Small intestine (tissue), 7 donors: Measurements from ENCODE around the gene NPIPB9. TPM values are rescaled to one million over a fixed set of nuclear protein-coding genes. Genes with fewer than 3 reads are reported as not detected.
"Not testable (repeated sequence)": the region's sequence is repeated elsewhere in the genome, so short reads cannot be mapped to it uniquely, and the experiment has no call there.

Experiments used
- DNase-seq, 2 donors: peaks; one replicate each; pipeline versions ENCODE4 v3.0.0 to v3.0.0-alpha.2; 2013
- FAIRE-seq: peaks from 2 replicates; lab custom pipeline; 2012; peaks lifted over from hg19 to GRCh38; lab: Jason Lieb, UNC
- H3K27ac ChIP-seq, 3 donors: one replicate each; pipeline ENCODE4 v1.5.1; 2013; ENCODE audit warnings: low read length in 2 of 3, mild to moderate bottlenecking in 2 of 3, control low read depth in 1 of 3, inconsistent platforms in 1 of 3, low read depth in 1 of 3, moderate library complexity in 1 of 3
- H3K27me3 ChIP-seq, 3 donors: one replicate each; pipeline ENCODE4 v1.6.1; 2013; ENCODE audit warnings: low read length in 3 of 3, inconsistent platforms in 1 of 3; ENCODE audit not compliant: control insufficient read depth in 3 of 3, insufficient read depth in 3 of 3
- H3K36me3 ChIP-seq, 3 donors: one replicate each; pipeline ENCODE4 v1.6.1; 2013; ENCODE audit warnings: low read length in 3 of 3, inconsistent platforms in 1 of 3, low read depth in 1 of 3, mild to moderate bottlenecking in 1 of 3, moderate library complexity in 1 of 3; ENCODE audit not compliant: control insufficient read depth in 3 of 3, insufficient read depth in 2 of 3
- H3K4me1 ChIP-seq, 3 donors: one replicate each; pipeline ENCODE4 v1.6.1; 2013; ENCODE audit warnings: low read length in 2 of 3, inconsistent platforms in 1 of 3, low read depth in 1 of 3, mild to moderate bottlenecking in 1 of 3, moderate library complexity in 1 of 3; ENCODE audit not compliant: control insufficient read depth in 3 of 3, insufficient read depth in 2 of 3
- H3K4me3 ChIP-seq, 3 donors: one replicate each; pipeline ENCODE4 v1.5.1; 2013; ENCODE audit warnings: low read length in 3 of 3, control low read depth in 1 of 3, inconsistent platforms in 1 of 3, low read depth in 1 of 3, mild to moderate bottlenecking in 1 of 3, moderate library complexity in 1 of 3
- H3K9me3 ChIP-seq, 2 donors: one replicate each; pipeline ENCODE4 v1.6.1; 2013; ENCODE audit warnings: low read depth in 1 of 2, low read length in 1 of 2; ENCODE audit not compliant: control insufficient read depth in 2 of 2, insufficient read depth in 1 of 2
- WGBS, 3 donors: extraction: QIAGEN DNeasy Blood & Tissue Kit; methylation state at CpG; one replicate each; pipeline ENCODE4 v1.1.7; 2013; 5-methylcytosine and 5-hydroxymethylcytosine counted together
- polyA plus RNA-seq, 4 donors: library from polyadenylated mRNA; stranded (reverse) in 3 of 4; unstranded in 1 of 4; fragments of 200-250 nt in 3 of 4; fragments of 120-200 nt in 1 of 4; gene quantifications; one replicate each; pipeline versions ENCODE4 v1.2.1 to v1.2.3, GENCODE V29; 2013
- donor health status: healthy with polysubstance abuse.
- donor health status: control.
- donor health status: control.
- donor health status: Bipolar disorder and iron deficiency.
- donor health status: healthy.

Gene NPIPB9
- polyA plus RNA-seq, 4 donors: 0.10 to 3.6 TPM; not detected in 2

DNA sequence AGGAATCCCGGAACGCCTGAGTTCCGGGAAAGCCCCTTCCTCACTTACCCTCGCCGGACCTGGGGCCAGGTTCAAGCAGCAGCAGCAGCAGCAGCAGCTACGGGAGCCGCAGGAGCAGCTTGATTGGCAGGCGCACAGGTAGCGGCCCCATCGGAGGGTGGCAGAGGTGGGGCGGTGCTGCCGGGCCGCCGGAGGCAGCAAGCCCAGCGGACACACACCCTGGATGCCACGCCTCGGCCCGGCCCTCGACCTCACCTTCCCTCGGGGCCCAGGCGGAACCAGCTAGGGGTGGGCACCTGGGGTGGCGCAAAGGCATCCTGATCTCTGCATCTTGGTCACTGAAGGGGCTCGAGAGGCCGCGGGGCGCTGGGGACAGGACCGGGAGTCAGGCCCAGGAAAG lies 11.0 kb upstream of the NPIPB9 start:
- H3K4me3 ChIP-seq, FAIRE-seq, H3K27ac ChIP-seq, H3K9me3 ChIP-seq, H3K27me3 ChIP-seq, H3K4me1 ChIP-seq, H3K36me3 ChIP-seq, DNase-seq: not testable (repeated sequence)
- 0 to 12% (median 2%) methylated on average over 1 to 17 of the region's 27 CpGs for WGBS, 3 donors

- not testable (repeated sequence) for H3K27me3 ChIP-seq, DNase-seq, FAIRE-seq, H3K27ac ChIP-seq, H3K4me3 ChIP-seq, H3K4me1 ChIP-seq, H3K36me3 ChIP-seq, H3K9me3 ChIP-seq
- WGBS, 3 donors: 40 to 100% (median 72%) methylated on average over 1 to 4 of the region's 9 CpGs
These were observed 10.3 kb upstream of the NPIPB9 start for GRCh38 chr16:28741295-28741694.

DNA sequence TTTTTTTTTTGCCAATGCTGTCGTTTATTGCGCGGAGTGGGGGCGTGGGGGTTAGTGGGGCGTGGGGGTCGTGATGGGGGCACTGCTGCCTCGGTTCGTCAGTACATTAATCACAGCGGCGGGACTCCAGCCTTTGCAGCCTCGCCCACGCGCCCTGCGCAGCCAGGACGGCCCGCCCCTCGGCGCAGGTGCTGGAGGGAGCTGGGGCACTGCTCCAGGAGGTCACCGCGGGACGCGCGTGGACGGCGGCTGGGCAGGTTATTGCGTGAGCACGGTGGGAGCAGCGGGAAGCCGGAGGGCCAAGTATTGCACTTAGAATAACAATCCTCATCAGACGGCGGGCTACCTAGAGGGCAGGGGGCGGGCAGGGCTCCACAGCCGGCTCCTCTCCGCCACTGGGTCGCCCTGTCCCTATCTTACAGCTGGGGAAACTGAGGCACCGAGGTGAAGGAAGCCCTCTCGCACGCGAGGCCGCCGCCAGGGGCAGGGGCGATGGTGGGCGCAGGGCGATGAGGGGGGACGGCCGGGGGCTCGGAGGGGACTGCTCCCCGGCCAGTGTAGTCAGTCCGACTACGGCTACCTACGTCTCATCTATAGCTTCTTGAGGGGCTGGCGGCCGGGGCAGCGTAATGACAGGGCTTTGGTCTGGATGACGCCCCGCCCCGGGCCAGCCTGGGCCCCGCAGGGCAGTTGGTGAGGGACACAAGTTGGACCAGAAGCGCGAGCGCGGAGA lies 4.8 kb upstream of the NPIPB9 start:
- not testable (repeated sequence) for H3K27ac ChIP-seq, FAIRE-seq, H3K27me3 ChIP-seq, H3K9me3 ChIP-seq, H3K4me1 ChIP-seq, H3K36me3 ChIP-seq, H3K4me3 ChIP-seq
- peak in 1 of 2 donors; percentile 0 for DNase-seq
- WGBS, 3 donors: 31% methylated on average over 23 of the region's 62 CpGs; no CpG with 5 or more reads in 2 of the 3 donors

DNA sequence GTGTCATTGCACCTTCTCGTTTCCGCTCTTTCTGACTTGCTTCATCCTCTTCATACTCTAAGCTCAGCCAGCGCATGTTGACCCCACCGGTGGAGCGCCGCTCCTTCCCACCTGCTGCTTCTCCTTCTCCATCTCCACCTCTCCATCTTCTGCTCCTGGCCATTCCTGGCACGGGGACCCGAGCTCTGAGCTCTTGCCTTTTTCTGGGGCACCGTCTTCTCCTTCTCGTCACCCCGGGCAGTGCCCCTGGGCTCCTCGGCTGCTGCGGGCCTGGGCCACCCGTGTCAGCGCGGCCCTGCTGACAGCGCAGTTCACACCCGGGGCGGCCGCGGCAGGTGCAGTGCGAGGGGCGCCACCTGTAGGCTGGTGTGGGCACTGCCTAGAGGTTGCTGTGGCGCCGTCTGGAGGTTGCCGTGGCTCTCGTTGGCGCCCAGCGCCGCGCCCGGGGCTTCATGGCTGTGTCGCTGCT lies 1.6 kb upstream of the NPIPB9 start:
- not testable (repeated sequence) for H3K4me3 ChIP-seq, H3K4me1 ChIP-seq, H3K27ac ChIP-seq, H3K9me3 ChIP-seq, FAIRE-seq, H3K27me3 ChIP-seq, DNase-seq, H3K36me3 ChIP-seq
- WGBS, 3 donors: 10 to 16% (median 11%) methylated on average over 10 to 21 of the region's 33 CpGs

DNA sequence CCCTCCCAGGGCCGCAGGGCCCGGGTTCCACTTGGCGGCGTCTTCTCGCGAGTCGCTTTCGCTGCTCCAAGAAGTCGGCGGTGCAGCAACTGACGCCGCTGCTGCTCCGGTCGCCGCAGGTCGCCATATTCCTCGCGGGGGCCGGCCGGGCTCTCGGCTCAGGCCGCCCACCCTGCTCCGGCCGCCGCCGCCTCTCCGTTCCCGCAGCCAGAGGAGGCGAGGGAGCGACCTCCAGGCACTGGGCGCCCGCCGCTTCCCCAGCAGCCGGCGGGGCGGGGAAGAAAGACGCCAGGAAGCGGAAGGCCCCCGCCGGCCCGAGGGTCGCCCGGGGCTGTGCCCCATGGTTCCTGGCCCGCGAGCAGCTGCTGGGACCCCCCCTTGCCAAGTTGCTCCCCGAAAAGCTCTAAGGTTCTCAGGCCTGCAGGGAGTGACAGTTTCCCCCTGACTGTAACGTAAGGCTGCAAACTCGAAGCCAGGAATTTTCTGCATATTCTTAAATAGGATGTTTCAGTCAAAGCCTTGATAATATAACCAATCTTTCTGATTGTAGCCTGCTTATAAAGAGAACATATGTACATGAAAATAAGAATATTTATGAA lies 1.0 kb upstream of the NPIPB9 start:
- H3K27me3 ChIP-seq, H3K9me3 ChIP-seq, H3K27ac ChIP-seq, H3K4me3 ChIP-seq, H3K36me3 ChIP-seq, H3K4me1 ChIP-seq, DNase-seq, FAIRE-seq: not testable (repeated sequence)
- no CpG with 5 or more reads among the region's 48 CpGs for WGBS, 3 donors

DNA sequence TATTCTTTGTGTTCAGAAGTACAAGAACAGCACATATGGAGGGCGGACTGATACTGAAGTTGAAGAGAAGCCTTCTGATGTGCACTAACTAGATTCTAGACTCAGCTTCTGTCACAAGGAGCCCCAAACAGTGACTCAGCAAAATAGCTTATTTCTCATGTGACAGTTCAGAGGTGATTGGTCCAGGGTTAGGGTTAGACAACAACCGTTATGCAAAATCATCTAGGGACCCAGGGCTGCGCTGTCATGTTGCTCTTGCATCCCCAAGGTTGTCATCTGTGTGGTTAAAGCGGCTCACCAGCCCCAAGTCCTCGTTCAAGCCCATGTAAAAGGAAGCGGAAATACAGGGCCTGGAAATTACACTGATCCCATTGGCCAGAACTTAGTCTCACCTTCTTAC lies 30.1 kb downstream of the NPIPB9 start:
- H3K36me3 ChIP-seq, FAIRE-seq, H3K4me1 ChIP-seq, H3K27ac ChIP-seq, H3K27me3 ChIP-seq, H3K9me3 ChIP-seq, DNase-seq, H3K4me3 ChIP-seq: not testable (repeated sequence)
- no CpG with 5 or more reads among the region's 6 CpGs for WGBS, 3 donors

GRCh38 chr16:28782357-28782756 lies 30.8 kb downstream of the NPIPB9 start:
- no CpG with 5 or more reads among the region's 4 CpGs for WGBS, 3 donors
- H3K27ac ChIP-seq, H3K9me3 ChIP-seq, H3K36me3 ChIP-seq, FAIRE-seq, H3K27me3 ChIP-seq, H3K4me1 ChIP-seq, DNase-seq, H3K4me3 ChIP-seq: not testable (repeated sequence)

DNA sequence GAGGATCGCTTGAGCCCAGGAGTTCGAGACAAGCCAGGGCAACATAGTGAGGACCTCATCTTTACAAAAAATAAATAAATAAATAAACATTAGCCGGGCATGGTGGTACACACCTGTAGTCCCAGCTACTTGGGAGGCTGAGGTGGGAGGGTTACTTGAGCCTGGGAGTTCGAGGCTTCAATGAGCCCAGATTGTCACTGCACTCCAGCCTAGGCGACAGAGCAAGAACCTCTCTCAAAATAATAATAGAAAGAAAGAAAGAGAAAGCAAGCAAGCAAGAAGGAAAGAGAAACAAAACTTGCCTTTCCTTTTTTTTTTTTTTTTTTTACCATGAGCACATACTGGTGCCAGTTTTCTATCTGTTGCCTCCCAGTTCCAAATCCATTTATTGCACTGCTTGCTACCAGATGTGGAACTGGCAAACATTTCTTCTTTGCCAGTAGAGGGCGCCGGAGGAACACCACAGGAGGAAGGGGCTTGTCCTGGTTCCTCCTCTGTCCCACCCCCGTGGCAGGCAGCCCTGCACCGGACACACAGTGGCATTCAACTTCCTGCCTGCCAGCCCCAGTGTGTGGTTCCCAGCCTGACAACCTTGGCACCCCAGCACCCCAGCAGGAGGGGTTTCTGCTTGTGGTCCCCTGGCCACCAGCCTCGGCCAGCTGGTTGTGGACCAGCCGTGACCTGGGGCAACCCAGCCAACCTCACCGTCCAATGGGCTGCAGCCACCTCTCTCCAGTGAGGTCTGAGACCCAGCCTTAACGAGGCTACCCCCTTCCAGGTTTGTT lies 50.8 kb downstream of the NPIPB9 start:
- H3K36me3 ChIP-seq, H3K27ac ChIP-seq, H3K27me3 ChIP-seq, H3K9me3 ChIP-seq, H3K4me3 ChIP-seq, H3K4me1 ChIP-seq, FAIRE-seq: not testable (repeated sequence)
- DNase-seq: peak; percentile 72 to 76
- 38 to 46% (median 40%) methylated on average over 5 to 7 of the region's 13 CpGs for WGBS, 3 donors
